ENCODE measurements around the gene LAMB2.

The LAMB2 gene

GRCh38 chr3:49161197-49161596, 28.3 kb upstream of the LAMB2 start:
- DNase-seq, result no peak

DNA sequence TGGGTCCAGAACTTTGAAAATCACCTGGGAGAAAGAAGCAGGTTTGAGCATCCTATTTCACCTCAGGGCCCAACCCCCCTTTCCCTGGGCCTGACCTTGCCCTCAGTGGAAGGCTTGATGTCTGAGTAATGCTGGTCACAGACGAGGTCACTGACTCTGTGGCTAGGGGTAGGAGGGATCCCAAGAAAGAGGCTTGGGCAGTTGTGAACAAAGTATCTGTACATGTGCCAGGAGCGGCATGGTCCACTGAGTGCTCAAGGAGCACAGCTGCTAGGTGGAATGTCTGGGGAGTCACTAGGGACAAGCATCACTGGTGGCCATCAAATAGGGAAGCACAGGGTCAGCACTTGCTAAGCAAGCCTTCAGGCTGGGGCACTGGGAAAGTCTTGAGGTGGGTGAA, 25.9 kb upstream of the LAMB2 start:
- no peak for DNase-seq

DNA sequence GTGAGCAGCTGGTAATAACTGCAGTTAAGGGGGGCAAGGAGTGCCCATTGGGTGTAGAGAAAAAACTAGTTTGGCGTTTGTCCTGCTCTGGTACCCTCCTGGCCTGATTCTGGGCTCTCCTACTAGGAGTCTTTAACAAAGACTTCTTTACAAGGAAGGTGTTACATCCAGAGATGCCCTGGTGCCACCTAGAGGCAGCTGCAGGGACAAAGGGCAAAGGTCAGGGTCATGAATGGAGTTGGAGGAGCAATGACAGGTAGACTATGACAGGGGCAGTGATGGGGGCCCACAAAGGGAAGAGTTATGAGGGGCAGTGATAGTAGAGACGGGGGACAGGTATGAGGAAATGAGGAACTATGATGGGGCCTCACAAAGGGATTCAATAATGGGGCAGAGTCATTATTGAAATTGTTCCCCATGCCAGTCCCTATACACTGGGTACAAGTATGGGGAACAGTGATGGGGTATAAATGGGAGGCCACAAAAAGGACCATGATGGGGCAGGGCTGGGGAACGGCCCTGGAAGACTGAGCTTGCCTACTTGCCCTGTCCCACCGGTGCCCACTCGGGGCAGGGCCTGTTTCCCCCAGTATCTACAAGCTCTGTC, 25.4 kb upstream of the LAMB2 start:
- peak; percentile 65 for DNase-seq

GRCh38 chr3:49157289-49157688, 24.4 kb upstream of the LAMB2 start:
- DNase-seq, result no peak

DNA sequence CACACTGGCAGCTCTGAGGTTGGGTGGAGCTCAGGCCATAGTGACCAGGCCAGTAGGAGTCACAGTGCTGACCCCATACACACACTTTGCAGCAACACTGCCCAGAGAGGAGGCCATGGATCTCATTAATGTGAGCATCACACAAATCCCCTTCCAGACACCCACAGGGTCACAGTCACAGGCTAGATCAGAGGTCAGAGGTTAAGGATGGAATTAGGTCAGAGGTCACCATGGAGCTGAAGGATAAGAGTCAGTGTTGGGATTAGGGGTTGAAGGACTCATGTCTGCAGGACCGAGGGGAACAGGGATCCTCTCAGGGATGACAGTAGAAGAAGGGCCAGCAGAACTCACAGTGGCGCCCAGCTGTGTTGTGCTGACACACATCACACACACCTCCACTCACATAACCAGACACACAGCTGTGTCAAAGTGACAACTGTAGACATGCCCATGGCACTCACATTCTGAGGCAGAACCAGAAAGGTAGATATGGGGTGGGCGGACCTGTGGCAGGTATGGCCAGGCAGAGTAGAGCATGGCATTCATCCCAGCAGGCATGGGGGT, 20.6 kb upstream of the LAMB2 start:
- DNase-seq, result no peak

DNA sequence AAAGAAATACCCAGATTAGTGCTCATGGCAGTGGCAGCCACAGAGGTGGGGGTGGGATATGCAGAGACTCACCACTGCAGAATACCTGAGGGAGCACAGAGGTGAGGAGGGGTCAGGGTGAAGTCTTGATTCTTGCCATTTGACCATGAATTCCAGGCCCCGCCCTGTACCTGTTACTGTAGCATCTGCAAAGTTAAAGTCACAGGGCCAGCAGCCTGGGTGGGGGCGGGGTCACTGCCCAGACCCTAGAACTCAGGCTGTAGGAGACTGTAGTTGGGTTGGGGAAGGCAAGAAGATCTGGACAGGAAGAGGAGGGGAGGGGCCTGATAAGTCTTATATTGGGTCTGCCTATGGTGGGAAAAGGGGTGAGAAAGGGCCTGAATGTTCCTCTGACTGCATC, 18.8 kb upstream of the LAMB2 start:
- DNase-seq, result no peak

- no peak for DNase-seq
Observed at GRCh38 chr3:49148159-49148558, 15.3 kb upstream of the LAMB2 start.

DNA sequence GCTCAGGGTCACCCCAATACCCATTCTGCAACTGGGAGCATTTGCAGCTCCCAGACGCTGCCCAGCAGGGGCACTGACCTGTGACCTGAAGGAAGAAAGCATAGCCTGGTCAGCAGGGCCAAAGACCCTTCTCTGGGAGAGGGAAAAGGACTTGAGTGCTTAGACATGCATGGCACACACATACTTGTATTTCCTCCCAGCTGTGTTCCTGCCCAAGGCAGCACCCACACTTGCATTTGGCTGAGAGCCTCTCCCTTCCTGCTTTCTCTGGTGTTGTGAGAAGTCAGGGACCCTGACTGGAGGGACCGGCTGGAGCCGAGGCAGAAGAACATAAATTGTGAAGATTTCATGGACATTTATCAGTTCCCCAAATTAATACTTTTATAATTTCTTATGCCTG, 7.2 kb upstream of the LAMB2 start:
- no peak for DNase-seq

DNA sequence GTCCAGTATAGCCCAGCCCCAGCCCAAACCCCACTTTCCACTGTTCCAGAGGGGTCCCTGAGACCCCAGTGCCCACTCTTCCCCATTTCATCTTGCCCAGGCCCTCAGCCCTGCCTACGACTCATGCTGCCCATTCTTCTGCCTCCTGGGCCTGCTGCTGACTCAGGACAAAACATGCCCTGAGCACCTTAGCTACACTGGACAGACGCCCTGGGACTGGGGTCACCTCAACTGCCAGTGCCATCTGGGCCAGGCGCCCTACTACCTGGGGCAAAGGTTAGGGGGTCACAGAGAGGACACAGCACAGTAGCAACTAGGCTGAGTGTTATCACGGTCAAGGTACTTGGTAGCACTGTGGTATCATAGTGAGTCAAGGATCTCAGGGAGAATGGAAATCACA, 2.6 kb upstream of the LAMB2 start:
- no peak for DNase-seq

DNA sequence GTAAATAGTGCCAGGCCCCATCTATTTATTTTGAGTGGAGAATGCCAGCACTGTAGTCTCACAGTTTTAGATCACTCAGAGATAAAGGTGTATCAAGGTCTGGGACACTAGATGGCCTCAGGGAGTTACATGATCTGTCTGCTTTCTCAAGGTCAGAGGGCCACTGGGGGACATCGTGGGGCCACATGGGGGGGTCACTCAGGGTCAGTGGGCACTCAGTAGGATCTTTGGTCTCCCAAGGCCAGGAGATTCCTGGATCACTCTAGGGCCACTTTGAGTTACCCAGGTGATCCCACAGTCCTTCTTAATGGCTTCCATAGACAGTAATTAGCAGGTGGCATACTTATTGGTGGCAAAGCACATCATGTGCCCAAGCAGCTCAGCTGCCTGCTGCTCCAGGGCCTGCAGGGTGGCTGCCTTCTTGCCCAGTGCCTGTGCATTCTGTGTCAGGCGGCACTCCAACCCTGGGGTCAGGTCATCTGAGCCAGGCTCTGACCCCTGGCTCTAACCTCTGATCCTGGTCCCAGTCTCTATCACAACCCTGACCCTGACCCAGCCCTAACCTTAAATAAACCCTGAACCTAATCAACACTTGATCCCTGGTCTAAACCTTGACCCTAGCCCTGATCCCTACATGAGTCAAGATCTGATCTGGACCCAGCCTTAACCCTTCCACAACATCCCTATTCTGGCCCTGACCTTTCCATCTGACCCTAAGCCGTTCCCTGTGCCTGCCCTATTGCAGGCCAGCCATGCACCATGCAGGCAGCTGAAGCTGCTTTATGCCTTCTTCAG, 1.8 kb upstream of the LAMB2 start:
- DNase-seq, result no peak

DNA sequence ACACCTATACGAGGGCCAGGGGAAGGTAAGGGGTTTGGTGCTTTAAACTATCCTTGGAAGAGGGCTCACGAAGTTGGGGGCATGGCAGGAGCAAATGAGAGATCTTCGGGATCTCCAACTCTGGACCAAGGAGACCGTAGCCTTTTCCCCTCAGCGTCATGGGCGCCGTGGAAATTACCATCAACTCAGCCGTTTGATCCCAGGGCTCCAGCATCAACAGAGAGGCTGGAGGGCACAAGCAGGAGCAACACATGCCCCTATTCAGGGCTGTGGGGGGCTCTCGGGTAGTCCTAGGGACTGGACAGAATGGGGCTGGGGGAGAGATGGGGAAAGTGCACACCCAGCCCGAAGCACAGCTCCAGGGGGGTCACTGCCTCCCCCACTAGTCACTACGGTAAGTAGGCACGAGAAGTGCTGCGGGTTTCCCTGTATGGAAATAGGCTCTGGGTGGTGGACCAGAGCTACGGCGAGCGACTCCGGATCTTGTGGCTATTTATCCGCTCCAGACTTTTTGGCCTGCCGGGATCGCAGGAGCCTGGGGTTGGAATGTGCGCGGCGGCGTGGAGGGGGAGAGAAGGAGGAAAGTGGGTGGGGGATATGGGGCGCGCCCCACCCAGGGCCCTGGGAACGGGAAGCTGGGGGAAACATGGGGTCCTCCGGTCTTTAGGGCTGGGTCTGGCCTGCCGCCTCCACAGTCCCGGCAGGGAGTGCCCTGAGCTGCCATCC, 539 bp upstream of the LAMB2 start:
- DNase-seq, result no peak

GRCh38 chr3:49132073-49132436, 795 bp downstream of the LAMB2 start:
- no peak for DNase-seq

DNA sequence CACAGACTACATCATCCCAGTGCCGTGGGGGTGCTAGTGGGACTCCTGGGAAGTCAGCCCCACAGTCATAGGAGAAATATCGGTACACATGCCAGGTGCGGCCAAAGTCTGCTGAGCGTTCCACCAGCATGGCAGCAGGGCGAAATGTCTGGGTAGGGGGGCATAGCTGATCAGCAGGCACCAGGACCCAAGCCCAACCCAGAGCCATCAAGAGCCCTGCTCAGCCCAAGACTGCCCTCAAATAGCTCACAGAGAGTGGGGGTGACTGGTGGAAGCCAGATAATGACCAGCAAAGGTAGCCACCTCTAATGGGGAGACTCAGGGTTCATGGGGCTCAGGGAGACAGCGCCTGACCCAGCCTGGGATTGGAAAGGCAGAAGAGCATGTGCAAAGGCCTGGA, 1.3 kb downstream of the LAMB2 start:
- DNase-seq, result no peak

DNA sequence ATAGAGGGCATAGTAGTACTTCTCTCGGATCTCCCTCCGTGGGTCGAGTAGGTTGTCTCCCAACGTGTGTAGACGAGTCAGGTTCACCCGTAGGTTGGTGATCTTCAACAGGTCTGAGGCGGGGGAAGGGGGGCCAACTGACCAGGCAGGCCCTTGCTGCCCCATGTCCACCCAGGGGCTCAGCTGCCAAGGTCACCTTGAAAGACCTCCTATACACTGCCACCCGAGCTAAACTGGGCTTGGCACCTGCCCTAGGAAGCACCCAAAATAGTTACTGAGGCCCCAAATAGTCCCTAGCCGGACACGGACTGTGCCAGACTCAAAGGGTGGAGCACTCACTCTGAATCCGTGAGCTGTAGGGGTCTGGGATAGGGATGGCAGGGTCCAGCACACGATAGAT, 1.8 kb downstream of the LAMB2 start:
- no peak for DNase-seq

DNA sequence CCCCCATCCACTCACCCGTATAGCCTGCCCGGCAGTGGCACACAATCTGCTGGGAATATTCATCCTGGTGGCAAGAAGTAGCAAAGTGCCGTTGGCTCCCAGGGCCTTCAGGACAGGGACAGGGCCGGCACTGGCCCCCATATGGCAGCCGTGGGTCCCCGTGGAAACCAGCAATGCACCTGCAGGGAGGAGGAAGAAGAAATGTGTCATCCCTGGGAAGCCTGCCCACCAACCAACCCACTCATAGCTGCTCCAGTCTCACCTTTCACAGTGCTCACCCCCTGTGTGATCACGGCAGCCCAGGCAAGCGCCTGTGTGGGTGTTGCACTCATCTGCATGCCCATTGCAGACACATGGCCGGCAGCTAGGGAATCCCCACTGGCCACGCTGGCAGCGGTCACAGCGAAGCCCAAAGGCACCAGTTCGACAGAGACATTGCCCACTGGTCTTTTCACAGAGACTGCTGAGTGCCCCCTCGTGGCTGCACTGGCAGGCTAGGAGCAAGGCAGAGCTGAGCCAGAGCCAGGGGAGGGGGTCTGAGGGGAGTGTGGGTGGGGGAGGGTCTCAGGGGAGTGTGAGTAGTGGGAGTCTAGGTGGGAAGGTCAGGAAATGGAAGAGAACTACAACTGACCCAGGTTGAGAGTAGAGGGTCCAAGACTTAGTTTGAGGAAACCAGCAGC, 7.7 kb downstream of the LAMB2 start:
- DNase-seq, result no peak

DNA sequence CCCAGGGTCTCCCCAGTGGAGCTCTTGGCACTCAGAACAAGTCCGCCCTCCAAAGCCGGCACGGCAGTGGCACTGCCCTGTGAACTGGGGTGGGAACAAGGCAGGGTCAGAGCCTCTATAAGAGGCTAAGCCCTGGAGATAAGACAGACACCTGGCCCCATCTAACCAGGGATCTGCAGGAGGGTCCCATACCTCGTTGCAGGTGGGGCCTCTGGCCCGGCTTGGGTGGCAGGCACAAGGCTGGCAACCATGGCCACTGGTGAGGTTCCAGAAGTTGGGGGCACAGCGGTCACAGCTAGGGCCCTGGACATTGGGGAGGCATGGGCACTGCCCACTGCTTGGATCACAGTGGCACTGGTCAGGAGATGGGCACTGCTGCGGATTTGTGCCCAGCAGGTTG, 8.6 kb downstream of the LAMB2 start:
- no peak for DNase-seq

- no peak for DNase-seq
Observed at GRCh38 chr3:49123687-49124086, 9.2 kb downstream of the LAMB2 start.

DNA sequence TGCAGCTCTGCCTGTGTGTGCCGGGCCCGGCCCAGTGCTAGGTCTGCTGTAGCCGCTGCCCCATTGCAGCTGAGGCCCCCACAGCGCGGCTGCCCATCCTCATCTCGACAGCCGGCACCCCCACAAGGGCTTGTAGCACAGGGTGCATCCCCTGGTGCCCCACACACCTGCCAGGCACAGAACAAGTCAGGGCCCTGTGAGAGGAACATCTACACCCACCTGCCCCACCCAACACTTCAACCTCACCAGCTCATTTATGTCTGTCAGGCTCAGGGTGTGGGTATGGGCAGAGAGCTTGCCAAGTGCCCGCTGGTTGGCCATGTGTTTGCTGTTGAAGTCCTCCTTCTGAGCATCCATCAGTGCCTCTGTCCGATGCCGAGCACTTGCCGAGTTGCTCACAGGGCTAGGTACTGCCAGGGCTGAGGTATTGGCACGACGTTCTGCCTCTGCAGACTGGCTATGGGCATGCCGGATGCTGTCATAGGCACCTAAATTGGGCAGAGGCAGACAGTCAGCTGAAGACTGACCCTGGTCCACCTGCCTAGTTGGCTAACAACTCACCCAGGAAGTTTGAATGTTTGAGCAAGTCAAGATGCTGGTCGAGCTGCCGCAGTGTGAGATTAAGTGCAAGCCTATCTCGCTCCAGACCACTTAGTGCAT, 9.8 kb downstream of the LAMB2 start:
- no peak for DNase-seq

DNA sequence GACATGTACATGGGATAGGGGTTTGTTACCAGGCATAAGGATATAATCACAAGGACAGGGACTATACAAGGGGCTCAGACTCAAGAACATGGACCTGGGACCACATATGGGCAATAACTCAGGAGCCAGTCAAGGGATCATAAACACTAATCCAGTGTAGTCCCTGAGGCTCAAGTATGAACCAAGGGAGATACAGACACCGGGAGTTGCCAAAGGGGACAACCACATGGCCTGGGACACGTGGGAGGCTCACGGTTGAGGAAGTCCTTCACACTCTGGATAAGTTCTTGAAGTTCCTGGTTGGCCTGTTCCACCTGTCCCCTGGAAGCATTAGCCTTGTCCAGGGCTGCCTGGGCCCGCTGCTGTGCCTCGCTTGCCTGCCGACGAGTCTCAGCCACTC, 10.4 kb downstream of the LAMB2 start:
- DNase-seq, result no peak

DNA sequence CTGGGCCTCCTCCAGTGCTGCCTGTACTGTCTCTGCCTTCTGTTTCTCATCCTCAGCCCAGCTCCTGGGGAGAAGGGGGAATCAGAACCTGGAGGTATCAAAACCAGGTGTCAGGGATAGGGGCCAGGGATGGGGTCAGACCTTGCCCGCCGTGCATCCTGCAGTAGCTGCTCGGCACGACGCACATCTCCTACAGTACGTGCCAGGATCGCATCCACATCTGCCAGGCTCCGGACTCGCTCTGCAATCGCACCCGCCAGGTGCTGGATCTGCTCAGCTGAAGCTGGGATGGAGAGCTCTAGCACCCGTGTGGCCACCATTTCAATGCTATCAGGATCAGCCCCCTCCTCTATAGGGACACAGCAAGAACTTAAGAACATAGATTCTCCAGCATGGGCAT, 10.8 kb downstream of the LAMB2 start:
- no peak for DNase-seq

- DNase-seq, result no peak
Observed at GRCh38 chr3:49121132-49121736, 11.6 kb downstream of the LAMB2 start.

- DNase-seq, result peak; percentile 95
Observed at GRCh38 chr3:49120438-49121131, 12.3 kb downstream of the LAMB2 start, which contains the start of gene USP19. Gene USP19, minus strand, starts transcription at chr3:49120823. Its CDS starts 1,678 bp downstream, at chr3:49119145.
